Stimulated activated CD4-positive, alpha-beta T cell treated with anti-CD3 and anti-CD28 coated beads, Interleukin-2, amount 100 ng/mL, for 4 hours (primary cell): ENCODE measurements around the gene PAX6.

Source experiments
- DNase-seq: peaks from one replicate; pipeline ENCODE4 v3.0.0-alpha.2; 2020; ENCODE audit warnings: low read depth

PAX6 gene

DNA sequence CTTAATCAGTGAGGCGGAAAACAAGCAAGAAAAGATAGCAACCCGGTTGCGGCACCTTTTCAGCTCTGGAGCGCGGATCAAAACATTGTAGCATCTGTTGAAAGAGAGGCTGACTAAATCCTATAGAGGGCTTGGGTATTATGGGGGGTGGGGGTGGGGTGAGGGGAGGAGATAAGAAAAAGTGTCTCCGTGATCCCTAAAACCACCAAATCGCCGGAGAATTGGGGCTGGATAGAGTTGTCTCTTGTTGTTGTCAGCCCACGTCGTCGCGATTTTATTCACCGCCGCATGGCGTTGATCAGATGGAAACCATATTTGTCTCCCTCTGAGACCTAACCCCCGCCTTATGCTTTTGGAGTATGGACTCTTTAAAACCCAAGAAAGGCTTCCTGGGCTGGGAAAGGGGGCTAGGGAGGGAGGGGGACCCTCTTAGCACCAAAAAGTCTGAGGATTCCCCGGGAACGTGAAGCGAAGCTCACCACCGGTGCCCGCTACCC, 13.0 kb downstream of the PAX6 start:
- no peak for DNase-seq

GRCh38 chr11:31797190-31798056, 13.7 kb downstream of the PAX6 start:
- DNase-seq: no peak

GRCh38 chr11:31796499-31797189, 14.5 kb downstream of the PAX6 start:
- no peak for DNase-seq

- no peak for DNase-seq
Observed at GRCh38 chr11:31795706-31796498, 15.2 kb downstream of the PAX6 start.

- no peak for DNase-seq
Observed at GRCh38 chr11:31794548-31794947, 16.6 kb downstream of the PAX6 start.

DNA sequence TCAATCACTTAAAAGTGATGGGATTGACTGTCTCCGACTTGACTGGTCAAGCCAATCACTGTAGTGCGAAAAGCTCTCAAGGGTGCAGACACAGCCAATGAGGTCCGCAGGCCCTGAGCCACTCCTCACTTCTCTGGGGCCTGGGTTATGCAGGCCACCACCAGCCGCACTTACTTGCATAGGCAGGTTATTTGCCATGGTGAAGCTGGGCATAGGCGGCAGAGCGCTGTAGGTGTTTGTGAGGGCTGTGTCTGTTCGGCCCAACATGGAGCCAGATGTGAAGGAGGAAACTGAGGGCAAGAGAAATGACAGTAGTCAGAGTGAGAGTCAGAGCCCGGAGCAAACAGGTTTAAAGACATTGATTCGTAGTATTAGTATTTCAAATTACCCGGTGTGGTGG, 17.9 kb downstream of the PAX6 start:
- DNase-seq: no peak

GRCh38 chr11:31792456-31792855, 18.7 kb downstream of the PAX6 start:
- DNase-seq: no peak

DNA sequence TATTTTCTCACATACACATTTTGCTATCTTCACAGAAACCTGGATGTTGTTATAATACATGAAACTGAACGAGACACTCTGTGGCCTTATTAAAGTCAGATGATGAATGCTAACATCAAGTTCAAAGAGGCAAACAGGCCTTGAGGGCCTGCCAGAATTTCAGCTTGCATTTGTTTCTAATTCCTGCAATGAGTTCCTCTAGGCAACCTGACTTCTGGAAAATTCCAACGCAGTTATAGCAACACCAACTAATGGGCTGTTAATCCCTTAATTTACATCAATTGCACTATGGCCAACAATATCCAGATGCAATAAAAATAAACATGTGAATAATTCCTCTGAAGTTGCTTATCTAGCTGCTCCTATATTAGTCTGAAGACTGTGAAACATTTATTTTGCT, 19.1 kb downstream of the PAX6 start:
- DNase-seq: no peak

- no peak for DNase-seq
Observed at GRCh38 chr11:31790649-31791048, 20.5 kb downstream of the PAX6 start.

GRCh38 chr11:31788085-31788484, 23.0 kb downstream of the PAX6 start:
- DNase-seq: no peak

DNA sequence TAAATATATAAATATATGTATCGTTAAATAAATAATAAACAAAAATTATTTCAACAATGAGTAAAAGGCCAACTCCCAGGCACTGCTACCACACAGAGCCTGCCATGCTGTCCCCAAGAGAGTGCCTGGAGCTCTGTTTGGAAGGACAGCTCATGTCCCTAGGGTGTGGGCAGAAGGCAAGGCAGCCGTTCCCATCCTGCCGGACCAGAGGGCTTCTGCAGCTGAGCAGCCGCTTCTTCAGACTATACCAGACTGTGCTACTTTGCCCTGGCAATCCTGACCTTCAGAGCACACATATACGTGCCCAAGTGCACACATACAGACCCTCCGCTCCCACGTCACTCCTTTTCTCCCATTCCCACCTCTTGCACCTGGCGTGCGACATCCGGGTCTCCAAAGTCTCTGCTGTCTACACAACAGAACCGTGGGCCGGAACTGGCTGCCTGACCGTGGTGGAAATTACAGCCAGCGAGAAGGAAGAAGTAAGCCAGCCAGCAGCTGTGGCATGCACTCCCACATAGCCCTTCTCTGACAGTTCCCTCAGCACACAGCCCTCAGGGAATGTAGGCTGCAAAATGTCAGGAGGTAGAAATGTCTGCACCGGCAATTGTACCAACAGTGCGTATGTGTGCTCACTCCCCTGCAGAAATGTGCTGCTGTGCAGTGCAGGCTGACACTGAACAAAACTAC, 24.0 kb downstream of the PAX6 start:
- no peak for DNase-seq

- DNase-seq: no peak
Observed at GRCh38 chr11:31784611-31785010, 26.5 kb downstream of the PAX6 start.

DNA sequence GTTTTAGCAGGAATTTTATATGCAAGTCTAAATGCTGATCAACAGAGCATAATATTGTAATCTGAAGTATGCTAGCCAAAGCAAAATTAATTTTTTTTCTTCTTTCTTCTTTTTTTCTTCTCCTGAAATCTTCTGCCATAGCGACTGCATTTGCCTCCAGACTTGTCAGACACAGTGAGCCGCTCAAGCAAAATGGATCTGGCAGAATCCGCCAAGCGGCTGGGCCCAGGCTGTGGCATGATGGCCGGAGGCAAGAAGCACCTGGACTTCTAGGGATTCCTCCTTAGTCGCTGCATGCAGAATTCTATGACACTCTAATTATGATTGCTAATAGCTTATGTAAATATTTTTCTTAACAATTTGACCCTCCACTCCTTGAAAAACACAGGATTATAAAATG, 27.9 kb downstream of the PAX6 start:
- DNase-seq: no peak

GRCh38 chr11:31782257-31782656, 28.9 kb downstream of the PAX6 start:
- no peak for DNase-seq

DNA sequence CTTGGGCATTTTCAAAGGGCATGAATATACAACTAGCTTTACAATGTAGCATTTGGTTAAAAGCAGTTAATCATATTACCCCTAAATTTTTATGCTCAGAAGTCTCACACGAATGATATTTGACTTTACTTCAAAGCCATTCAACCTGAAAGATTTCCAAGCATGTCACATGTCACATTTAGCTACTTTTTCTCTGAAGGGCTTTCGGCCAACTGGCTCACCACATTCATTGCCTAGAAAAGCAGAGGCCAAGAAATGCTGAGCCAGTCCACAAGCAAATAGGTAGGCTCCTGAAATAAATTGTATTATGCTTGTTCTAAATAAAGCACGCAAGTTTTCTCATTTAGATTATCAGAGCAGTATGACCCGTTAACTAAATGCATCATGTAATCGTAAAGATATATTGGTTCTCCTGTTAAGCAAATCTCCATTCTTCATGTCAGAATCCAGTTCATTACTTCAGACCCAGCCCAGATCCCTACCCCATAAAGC, 30.6 kb downstream of the PAX6 start:
- DNase-seq: no peak

DNA sequence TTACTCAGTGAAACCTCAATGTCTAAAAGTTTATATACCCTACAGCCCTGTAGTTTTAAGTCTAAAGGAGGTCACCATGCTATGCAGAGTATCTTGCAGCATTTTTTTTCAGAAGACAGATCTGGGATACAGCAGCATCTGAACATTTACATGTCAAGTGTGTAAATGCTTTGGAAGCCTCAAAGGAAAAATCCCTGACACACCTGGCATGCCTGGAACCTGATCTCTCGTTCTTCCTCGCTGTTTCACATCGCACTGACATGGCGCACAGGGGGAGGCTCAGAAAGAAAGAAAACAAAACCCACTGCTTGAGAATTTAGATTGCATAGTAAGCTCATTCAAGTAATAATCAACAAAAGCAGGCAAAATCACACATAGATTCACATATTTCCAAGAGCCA, 31.0 kb downstream of the PAX6 start:
- no peak for DNase-seq

GRCh38 chr11:31779374-31779791, 31.7 kb downstream of the PAX6 start:
- DNase-seq: no peak

GRCh38 chr11:31772412-31772811, 38.7 kb downstream of the PAX6 start:
- no peak for DNase-seq

DNA sequence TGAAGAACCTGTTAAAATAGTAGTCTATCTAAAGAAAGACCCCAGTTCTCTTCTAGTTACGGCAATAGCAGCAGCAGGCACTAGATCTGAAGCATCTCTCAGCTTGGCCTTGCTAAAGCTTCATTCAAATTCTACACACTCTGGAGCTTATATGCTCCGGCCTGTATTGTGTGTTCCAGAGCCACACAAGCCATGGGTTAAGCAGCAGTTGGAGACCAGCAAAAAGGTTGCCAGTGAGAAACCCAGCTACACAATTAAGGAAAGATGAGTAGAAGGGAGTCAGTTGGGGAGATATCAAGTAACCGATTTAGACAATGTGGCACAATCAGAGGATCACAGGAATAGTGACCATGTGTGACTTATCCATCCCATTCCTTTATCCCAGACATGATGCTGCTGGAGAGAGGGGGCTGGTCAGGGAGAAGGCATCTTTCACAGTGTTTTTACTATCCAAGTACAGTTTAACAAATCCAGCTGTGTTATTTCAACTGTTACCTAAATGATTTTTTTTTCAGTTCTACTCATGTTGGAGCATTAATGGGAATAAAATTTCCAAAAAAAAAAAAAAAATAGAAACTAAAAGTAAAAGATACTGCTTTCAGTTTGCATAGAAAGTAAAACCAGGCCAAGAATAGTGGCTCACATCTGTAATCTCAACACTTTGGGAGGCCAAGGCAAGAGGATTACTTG, 41.0 kb downstream of the PAX6 start:
- DNase-seq: no peak

DNA sequence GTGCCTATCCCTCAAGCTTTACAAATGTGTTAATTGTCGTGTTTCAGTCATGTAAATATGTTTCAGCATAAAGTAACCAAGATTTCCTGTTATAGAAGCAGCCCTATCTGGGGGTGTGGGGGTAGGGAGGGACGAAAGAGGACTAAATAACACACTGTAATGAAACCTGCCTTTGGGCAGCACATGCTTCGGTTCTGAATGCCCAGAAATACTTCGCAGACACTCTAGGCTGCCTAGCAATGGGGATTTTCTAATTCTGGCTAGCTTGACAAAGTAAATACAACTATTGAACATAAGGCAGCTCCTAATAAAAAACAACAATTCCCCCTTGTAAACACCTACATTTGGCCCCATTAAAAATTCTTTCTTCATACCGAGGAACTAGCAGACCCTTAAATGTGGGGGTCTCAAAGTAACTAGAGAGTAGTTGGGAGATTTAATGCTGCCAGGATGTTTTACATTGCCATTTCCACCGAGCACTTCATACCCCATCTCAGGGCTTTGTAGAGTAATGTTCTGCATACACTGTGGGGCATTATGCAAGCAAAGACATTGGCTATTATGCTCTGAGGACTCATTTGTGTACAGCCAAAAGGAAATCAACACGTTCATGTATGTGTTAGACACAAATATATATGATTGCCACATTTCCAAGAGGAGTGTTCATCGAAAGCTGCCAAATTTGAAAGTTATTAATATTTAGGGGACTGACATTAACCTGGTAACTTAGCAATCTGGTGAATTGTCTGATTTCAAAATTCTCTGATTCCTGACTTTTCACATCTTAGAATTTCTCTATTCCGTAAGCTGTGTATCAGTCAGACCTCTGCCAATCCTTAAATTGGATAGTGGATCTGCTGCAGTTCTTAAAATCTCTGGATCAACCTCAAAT, 42.1 kb downstream of the PAX6 start:
- DNase-seq: no peak
